Measurements from ENCODE around the gene SH3YL1.

SH3YL1 gene

GRCh38 chr2:274503-274902 lies 10.7 kb upstream of the SH3YL1 start:
- no peak for TF ChIP-seq EZH2phosphoT487 (conservative IDR thresholded peaks at IDR 0.05; ENCODE audit: low read length)
- TF ChIP-seq, protein P1, sequence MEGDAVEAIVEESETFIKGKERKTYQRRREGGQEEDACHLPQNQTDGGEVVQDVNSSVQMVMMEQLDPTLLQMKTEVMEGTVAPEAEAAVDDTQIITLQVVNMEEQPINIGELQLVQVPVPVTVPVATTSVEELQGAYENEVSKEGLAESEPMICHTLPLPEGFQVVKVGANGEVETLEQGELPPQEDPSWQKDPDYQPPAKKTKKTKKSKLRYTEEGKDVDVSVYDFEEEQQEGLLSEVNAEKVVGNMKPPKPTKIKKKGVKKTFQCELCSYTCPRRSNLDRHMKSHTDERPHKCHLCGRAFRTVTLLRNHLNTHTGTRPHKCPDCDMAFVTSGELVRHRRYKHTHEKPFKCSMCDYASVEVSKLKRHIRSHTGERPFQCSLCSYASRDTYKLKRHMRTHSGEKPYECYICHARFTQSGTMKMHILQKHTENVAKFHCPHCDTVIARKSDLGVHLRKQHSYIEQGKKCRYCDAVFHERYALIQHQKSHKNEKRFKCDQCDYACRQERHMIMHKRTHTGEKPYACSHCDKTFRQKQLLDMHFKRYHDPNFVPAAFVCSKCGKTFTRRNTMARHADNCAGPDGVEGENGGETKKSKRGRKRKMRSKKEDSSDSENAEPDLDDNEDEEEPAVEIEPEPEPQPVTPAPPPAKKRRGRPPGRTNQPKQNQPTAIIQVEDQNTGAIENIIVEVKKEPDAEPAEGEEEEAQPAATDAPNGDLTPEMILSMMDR (IDR thresholded peaks at IDR 0.05; ENCODE audit: insufficient read depth, low read length, poor library complexity, severe bottlenecking) = no peak
- H3K9ac ChIP-seq (ENCODE audit: low read length) = no peak overlapping the region
- H4K20me1 ChIP-seq (ENCODE audit: low read depth, low read length) = peaks cover 25% of the 10 kb centered on the region
- H3K36me3 ChIP-seq (ENCODE audit: low read length) = peaks cover 43% of the 10 kb centered on the region
- H2AFZ ChIP-seq (ENCODE audit: low read depth, low read length, severe bottlenecking) = no peak overlapping the region
- no peaks in the 10 kb centered on the region for H3K9me2 ChIP-seq (replicated peaks; ENCODE audit: insufficient read depth, low read length)
- H3K4me3 ChIP-seq (ENCODE audit: insufficient read depth, low read length, poor library complexity, severe bottlenecking) = no peak overlapping the region
- H3K27me3 ChIP-seq (ENCODE audit: low read length) = no peaks in the 10 kb centered on the region
- H3K79me2 ChIP-seq (ENCODE audit: insufficient read depth, low read length) = peaks cover 84% of the 10 kb centered on the region
- no peaks in the 10 kb centered on the region for H3F3A ChIP-seq (ENCODE audit: insufficient read depth)
- no peak overlapping the region for H3K27ac ChIP-seq (ENCODE audit: low read depth, low read length)
- H3K4me2 ChIP-seq (ENCODE audit: low read depth, low read length, poor library complexity, severe bottlenecking) = no peak overlapping the region
- no peaks in the 10 kb centered on the region for H3K9me3 ChIP-seq (ENCODE audit: insufficient read depth, low read length)

- Histone ChIP-seq H3K9me2 (replicated peaks; ENCODE audit: insufficient read depth, low read length) (no peaks in the 10 kb centered on the region), H3F3A (ENCODE audit: insufficient read depth) (no peaks in the 10 kb centered on the region), H4K20me1 (ENCODE audit: low read depth, low read length) (peaks cover 37% of the 10 kb centered on the region), H3K9ac (ENCODE audit: low read length) (no peak overlapping the region), H3K4me2 (ENCODE audit: low read depth, low read length, poor library complexity, severe bottlenecking) (no peak overlapping the region), H3K4me3 (ENCODE audit: insufficient read depth, low read length, poor library complexity, severe bottlenecking) (no peak overlapping the region), H3K36me3 (ENCODE audit: low read length) (peaks cover 32% of the 10 kb centered on the region), H3K27me3 (ENCODE audit: low read length) (no peaks in the 10 kb centered on the region), H3K79me2 (ENCODE audit: insufficient read depth, low read length) (peaks cover 92% of the 10 kb centered on the region), H2AFZ (ENCODE audit: low read depth, low read length, severe bottlenecking) (no peak overlapping the region), H3K9me3 (ENCODE audit: insufficient read depth, low read length) (no peaks in the 10 kb centered on the region), H3K27ac (ENCODE audit: low read depth, low read length) (no peak overlapping the region)
- no peak for TF ChIP-seq EZH2phosphoT487 (conservative IDR thresholded peaks at IDR 0.05; ENCODE audit: low read length)
- TF ChIP-seq, protein P1 (IDR thresholded peaks at IDR 0.05; ENCODE audit: insufficient read depth, low read length, poor library complexity, severe bottlenecking) = no peak
These were observed 9.5 kb upstream of the SH3YL1 start for GRCh38 chr2:273333-273732.

GRCh38 chr2:271917-272316 lies 8.1 kb upstream of the SH3YL1 start:
- Histone ChIP-seq H3K4me3 (ENCODE audit: insufficient read depth, low read length, poor library complexity, severe bottlenecking) (no peak overlapping the region), H3K27ac (ENCODE audit: low read depth, low read length) (no peak overlapping the region), H3K9ac (ENCODE audit: low read length) (no peak overlapping the region), H4K20me1 (ENCODE audit: low read depth, low read length) (peaks cover 49% of the 10 kb centered on the region), H3K4me2 (ENCODE audit: low read depth, low read length, poor library complexity, severe bottlenecking) (no peak overlapping the region), H3K79me2 (ENCODE audit: insufficient read depth, low read length) (peaks cover 98% of the 10 kb centered on the region), H2AFZ (ENCODE audit: low read depth, low read length, severe bottlenecking) (no peak overlapping the region), H3K9me3 (ENCODE audit: insufficient read depth, low read length) (no peaks in the 10 kb centered on the region), H3F3A (ENCODE audit: insufficient read depth) (no peaks in the 10 kb centered on the region), H3K27me3 (ENCODE audit: low read length) (no peaks in the 10 kb centered on the region), H3K9me2 (replicated peaks; ENCODE audit: insufficient read depth, low read length) (no peaks in the 10 kb centered on the region), H3K36me3 (ENCODE audit: low read length) (peaks cover 27% of the 10 kb centered on the region; the same call in 1 of the 2 replicates)
- no peak for TF ChIP-seq EZH2phosphoT487 (conservative IDR thresholded peaks at IDR 0.05; ENCODE audit: low read length)
- TF ChIP-seq, protein P1 (IDR thresholded peaks at IDR 0.05; ENCODE audit: insufficient read depth, low read length, poor library complexity, severe bottlenecking) = no peak

All from SU-DHL-6 (cell line).